Epithelial cell of umbilical artery (primary cell): Measurements from ENCODE around the gene TMEM237. TPM values are rescaled to one million over a fixed set of nuclear protein-coding genes. Genes with fewer than 3 reads are reported as not detected.

Experiments used
- total RNA-seq: library from RNA; depleted of rRNA; stranded (reverse); fragments of >200 nt; gene quantifications from 2 replicates; pipeline ENCODE4 v1.2.3, GENCODE V29; 2014

TMEM237 gene
- 27.3 and 33.6 TPM in 2 replicates for total RNA-seq

DNA sequence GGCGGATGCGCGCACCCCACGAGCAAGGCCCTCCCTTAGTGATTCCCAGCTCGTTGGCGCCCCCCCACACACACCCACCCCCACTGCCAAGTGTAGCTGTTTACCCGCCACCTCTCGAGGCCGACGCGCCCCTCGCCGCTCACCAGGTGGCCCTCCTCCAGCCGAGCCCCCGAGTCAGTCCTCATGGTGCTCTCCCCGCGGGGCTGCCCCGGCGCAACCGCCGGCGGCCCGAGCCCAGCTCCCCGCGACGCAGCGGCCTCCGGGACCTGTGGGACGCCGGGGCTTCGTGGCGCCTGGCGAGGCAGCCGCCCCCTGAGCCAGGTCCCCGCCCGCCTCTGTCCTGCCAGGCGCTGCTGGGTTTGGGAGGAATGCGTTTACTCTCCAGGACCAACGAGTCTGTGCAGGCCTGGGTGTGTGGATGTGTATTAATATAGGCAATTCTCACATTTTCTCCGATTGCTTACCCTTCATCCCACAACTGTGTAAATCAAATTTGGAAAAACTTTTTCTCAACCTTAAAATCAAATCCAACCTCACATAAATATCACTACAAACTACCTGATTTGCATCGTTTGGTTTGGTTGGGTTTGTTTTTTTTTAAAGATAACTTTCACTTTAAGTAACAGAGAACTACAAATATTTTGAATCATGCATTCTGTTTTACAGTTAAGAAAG is at the start of gene TMEM237:
TSS of gene TMEM237 (minus strand) at position 288 of the 675 bp plus-strand sequence. CDS start at position 185, 103 bp downstream.

Other genes starting within 250 kb of the TMEM237 start
- gene TRAK2, start 192.0 kb downstream of the TMEM237 start, total RNA-seq = 24.0 and 28.7 TPM in 2 replicates
- gene STRADB, start 191.8 kb downstream of the TMEM237 start, total RNA-seq = 17.5 and 30.1 TPM in 2 replicates
- gene MPP4, start 55.1 kb upstream of the TMEM237 start, total RNA-seq = 4.0 and 4.5 TPM in 2 replicates
- 33.8 and 40.9 TPM in 2 replicates for gene ALS2, start 137.4 kb upstream of the TMEM237 start, total RNA-seq
- gene CDK15, start 163.0 kb upstream of the TMEM237 start, total RNA-seq = 0.30 TPM in 1 of 2 replicates, not detected in the other